OCI-LY7 (cell line): ENCODE results near the gene CAMK1G. TPM values are rescaled to one million over a fixed set of nuclear protein-coding genes. Genes with fewer than 3 reads are reported as not detected.

Experiments
- BruUV-seq: library from RNA; stranded (reverse); fragments of 400-500 nt; replicated peaks from 2 replicates; lab custom pipeline; 2021; lab: Mats Ljungman, UMichigan
- CTCF ChIA-PET: fragments of 300-600 bp; sonication (Branson Sonifier 250); formaldehyde crosslinking; loops from one replicate; lab custom pipeline; 2022; ENCODE audit warnings: antibody characterized with exemption; ENCODE audit not compliant: unreplicated experiment; lab: Charles Lee
- POLR2A ChIA-PET: fragments of 300-600 bp; sonication (Branson Sonifier 250); formaldehyde crosslinking; loops from one replicate; lab custom pipeline; 2022; ENCODE audit warnings: antibody characterized with exemption; lab: Charles Lee
- DNase-seq: peaks from one replicate; pipeline ENCODE4 v3.0.0-alpha.2; 2015; ENCODE audit warnings: low spot score
- H2AFZ ChIP-seq: fragments of 200-600 bp; sonication (generic), shearing (Covaris generic); 2 replicates; pipeline ENCODE4 v1.6.1; 2014; ENCODE audit warnings: mild to moderate bottlenecking, antibody characterized with exemption, low read length, moderate library complexity
- H3K27ac ChIP-seq: fragments of 200-600 bp; sonication (generic); 2 replicates; pipeline ENCODE4 v1.5.1; 2014; ENCODE audit warnings: mixed run types, low read depth, mild to moderate bottlenecking, moderate library complexity, low read length, inconsistent platforms; ENCODE audit not compliant: poor library complexity, severe bottlenecking
- H3K36me3 ChIP-seq: fragments of 200-600 bp; sonication (generic); 2 replicates; pipeline ENCODE4 v1.6.1; 2014; ENCODE audit warnings: mild to moderate bottlenecking, antibody characterized with exemption, low read length, moderate library complexity, mixed read lengths; ENCODE audit not compliant: insufficient read depth
- H3K4me1 ChIP-seq: fragments of 200-600 bp; sonication (generic); 2 replicates; pipeline ENCODE4 v1.5.1; 2014; ENCODE audit warnings: mild to moderate bottlenecking, low read length; ENCODE audit not compliant: insufficient read depth, poor library complexity, severe bottlenecking
- H3K4me2 ChIP-seq: fragments of 200-600 bp; sonication (generic); 2 replicates; pipeline ENCODE4 v1.6.1; 2014; ENCODE audit warnings: mild to moderate bottlenecking, low read length
- H3K4me3 ChIP-seq: fragments of 200-600 bp; sonication (generic); 2 replicates; pipeline ENCODE4 v1.5.1; 2014; ENCODE audit warnings: mild to moderate bottlenecking, low read depth, low read length; ENCODE audit not compliant: poor library complexity, severe bottlenecking
- H3K79me2 ChIP-seq: fragments of 200-600 bp; sonication (generic); 2 replicates; pipeline ENCODE4 v1.6.1; 2016; ENCODE audit warnings: low read depth, mild to moderate bottlenecking, low read length, moderate library complexity, mixed read lengths; ENCODE audit not compliant: insufficient read depth
- H3K9me2 ChIP-seq: fragments of 200-600 bp; sonication (generic); 2 replicates; pipeline ENCODE4 v1.6.1; 2016; ENCODE audit warnings: mild to moderate bottlenecking, low read length, mixed read lengths; ENCODE audit not compliant: insufficient read depth
- H3K9me3 ChIP-seq: fragments of 200-600 bp; sonication (generic); 2 replicates; pipeline ENCODE4 v1.6.1; 2014; ENCODE audit warnings: mild to moderate bottlenecking, mixed run types, low read length, mixed read lengths
- H4K20me1 ChIP-seq: fragments of 200-600 bp; sonication (generic); 2 replicates; pipeline ENCODE4 v1.6.1; 2014; ENCODE audit warnings: mild to moderate bottlenecking, antibody characterized with exemption, low read length, moderate library complexity, mixed read lengths; ENCODE audit not compliant: insufficient read depth
- EZH2phosphoT487 ChIP-seq: fragments of 200-600 bp; sonication (generic); IDR thresholded peaks from 2 replicates; pipeline ENCODE4 v1.6.1; 2018; ENCODE audit warnings: low read depth, borderline replicate concordance, mild to moderate bottlenecking, mixed run types, antibody characterized with exemption, low read length, moderate library complexity, mixed read lengths
- intact Hi-C: fragments of 100-400 bp; cut with micrococcal nuclease; formaldehyde crosslinking; loops from one replicate; pipeline ENCODE4 v1.10.0; 2022; ENCODE audit not compliant: unreplicated experiment
- total RNA-seq, 2 experiments: library from RNA; depleted of rRNA in 1 of 2; stranded (reverse); fragments of >200 nt in 1 of 2; shearing (Covaris generic) in 1 of 2; gene quantifications; 2 replicates each; pipeline ENCODE4 v1.2.3, GENCODE V29; 2014 to 2022
- TF ChIP-seq, protein P1 (sequence below): fragments of 200-600 bp; sonication (generic); conservative IDR thresholded peaks from 2 replicates; pipeline ENCODE4 v1.5.1; 2014; ENCODE audit warnings: mild to moderate bottlenecking, antibody characterized with exemption, low read length, moderate library complexity, mixed read lengths

CAMK1G gene
- total RNA-seq, 2 experiments from 2014 or later = not detected

- CTCF ChIA-PET = no interaction called here
- no peak for DNase-seq
- H3K36me3 ChIP-seq = no peaks in the 10 kb centered on the region
- POLR2A ChIA-PET = interaction anchor here (0.7 to 0.8 kb wide), 2 partner anchors 10 to 203 kb away, joined by 3 read pairs; no protein-coding TSS in a partner anchor
- no TSS peak for BruUV-seq
- H3K9me2 ChIP-seq = no peaks in the 10 kb centered on the region
- TF ChIP-seq, protein P1, sequence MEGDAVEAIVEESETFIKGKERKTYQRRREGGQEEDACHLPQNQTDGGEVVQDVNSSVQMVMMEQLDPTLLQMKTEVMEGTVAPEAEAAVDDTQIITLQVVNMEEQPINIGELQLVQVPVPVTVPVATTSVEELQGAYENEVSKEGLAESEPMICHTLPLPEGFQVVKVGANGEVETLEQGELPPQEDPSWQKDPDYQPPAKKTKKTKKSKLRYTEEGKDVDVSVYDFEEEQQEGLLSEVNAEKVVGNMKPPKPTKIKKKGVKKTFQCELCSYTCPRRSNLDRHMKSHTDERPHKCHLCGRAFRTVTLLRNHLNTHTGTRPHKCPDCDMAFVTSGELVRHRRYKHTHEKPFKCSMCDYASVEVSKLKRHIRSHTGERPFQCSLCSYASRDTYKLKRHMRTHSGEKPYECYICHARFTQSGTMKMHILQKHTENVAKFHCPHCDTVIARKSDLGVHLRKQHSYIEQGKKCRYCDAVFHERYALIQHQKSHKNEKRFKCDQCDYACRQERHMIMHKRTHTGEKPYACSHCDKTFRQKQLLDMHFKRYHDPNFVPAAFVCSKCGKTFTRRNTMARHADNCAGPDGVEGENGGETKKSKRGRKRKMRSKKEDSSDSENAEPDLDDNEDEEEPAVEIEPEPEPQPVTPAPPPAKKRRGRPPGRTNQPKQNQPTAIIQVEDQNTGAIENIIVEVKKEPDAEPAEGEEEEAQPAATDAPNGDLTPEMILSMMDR = no peak
- no peak for TF ChIP-seq EZH2phosphoT487
- H4K20me1 ChIP-seq = no peaks in the 10 kb centered on the region
- H3K27ac ChIP-seq = no peak overlapping the region
- no peaks in the 10 kb centered on the region for H3K79me2 ChIP-seq
- intact Hi-C loops = no loop called here
- H3K4me1 ChIP-seq = no peaks in the 10 kb centered on the region
- H2AFZ ChIP-seq = no peak overlapping the region
- H3K9me3 ChIP-seq = no peaks in the 10 kb centered on the region
- H3K4me2 ChIP-seq = no peak overlapping the region
- no peak overlapping the region for H3K4me3 ChIP-seq
These were observed 50.0 kb downstream of the CAMK1G start for GRCh38 chr1:209633335-209633997.

GRCh38 chr1:209634005-209634737 is 50.7 kb downstream of the CAMK1G start:
- CTCF ChIA-PET = no interaction called here

More at GRCh38 chr1:209634005-209634737, 50.7 kb downstream of the CAMK1G start:
- H3K4me2 ChIP-seq = no peak overlapping the region
- no peak for DNase-seq
- no peaks in the 10 kb centered on the region for H3K4me1 ChIP-seq
- BruUV-seq = no TSS peak
- H4K20me1 ChIP-seq = no peaks in the 10 kb centered on the region
- no peaks in the 10 kb centered on the region for H3K36me3 ChIP-seq
- H3K79me2 ChIP-seq = no peaks in the 10 kb centered on the region
- intact Hi-C loops = no loop called here
- TF ChIP-seq, protein P1 = no peak
- no peak for TF ChIP-seq EZH2phosphoT487
- H3K27ac ChIP-seq = no peak overlapping the region
- H3K4me3 ChIP-seq = no peak overlapping the region
- H2AFZ ChIP-seq = no peak overlapping the region
- no peaks in the 10 kb centered on the region for H3K9me2 ChIP-seq
- POLR2A ChIA-PET = interaction anchor here (0.7 to 0.9 kb wide), 3 partner anchors 9 to 202 kb away, joined by 3 to 5 read pairs (median 3); no protein-coding TSS in a partner anchor
- H3K9me3 ChIP-seq = no peaks in the 10 kb centered on the region
